Ascending aorta (tissue), 2 donors: Measurements from ENCODE around the gene TMEM109. TPM values are rescaled to one million over a fixed set of nuclear protein-coding genes. Genes with fewer than 3 reads are reported as not detected.

ENCODE experiments used
- DNase-seq, 2 donors: peaks; one replicate each; pipeline ENCODE4 v3.0.0-alpha.2; 2019; ENCODE audit warnings: low spot score in 2 of 2
- H3K27ac ChIP-seq, 2 donors: fragments of 200-600 bp; sonication (generic); one replicate each; pipeline ENCODE4 v1.5.1; 2016 to 2017; ENCODE audit warnings: mild to moderate bottlenecking in 1 of 2
- H3K27me3 ChIP-seq: fragments of 200-600 bp; sonication (generic); one replicate; pipeline ENCODE4 v1.5.1; 2017
- H3K36me3 ChIP-seq, 2 donors: fragments of 200-600 bp; sonication (generic); one replicate each; pipeline ENCODE4 v1.5.1; 2016
- H3K4me1 ChIP-seq, 2 donors: fragments of 200-600 bp; sonication (generic); one replicate each; pipeline ENCODE4 v1.5.1; 2016 to 2017; ENCODE audit warnings: mild to moderate bottlenecking in 1 of 2
- H3K4me3 ChIP-seq, 2 donors: fragments of 200-600 bp; sonication (generic); one replicate each; pipeline ENCODE4 v1.5.1; 2016 to 2017; ENCODE audit warnings: mild to moderate bottlenecking in 1 of 2
- H3K9me3 ChIP-seq, 2 donors: fragments of 200-600 bp; sonication (generic); one replicate each; pipeline ENCODE4 v1.5.1; 2016
- CTCF ChIP-seq, 3 experiments: fragments of 200-600 bp in 2 of 3; fragments of 450-650 bp in 1 of 3; sonication (generic) in 2 of 3; IDR thresholded peaks; one replicate each; pipeline ENCODE4 v1.5.1; 2016 to 2019; ENCODE audit warnings: antibody characterized with exemption in 3 of 3, mild to moderate bottlenecking in 1 of 3, moderate library complexity in 1 of 3
- intact Hi-C: fragments of 100-400 bp; cut with DNase I; formaldehyde crosslinking; loops from one replicate; pipeline ENCODE4 v1.15.1; 2023
- total RNA-seq: library from RNA; depleted of rRNA; stranded (reverse); fragments of >200 nt; gene quantifications from one replicate; pipeline ENCODE4 v1.1.0, GENCODE V29; 2016

TMEM109 gene
- total RNA-seq, 1 donor from 2014 or later: 238 TPM

- Histone ChIP-seq H3K27me3 (no peaks in the 10 kb centered on the region), H3K27ac (no peak overlapping the region), H3K36me3 (no peaks in the 10 kb centered on the region), H3K4me3 (no peak overlapping the region), H3K4me1 (no peaks in the 10 kb centered on the region), H3K9me3 (no peaks in the 10 kb centered on the region)
- intact Hi-C loops: no loop called here
- TF ChIP-seq CTCF (IDR thresholded peaks at IDR 0.05): no peak
- no peak for DNase-seq
Measured at GRCh38 chr11:60972182-60973030, 58.4 kb downstream of the TMEM109 start.

Other genes with a start within 250 kb of the TMEM109 start
- not detected for gene MS4A8, start 214.5 kb upstream of the TMEM109 start, total RNA-seq
- not detected for gene MS4A18, start 189.4 kb upstream of the TMEM109 start, total RNA-seq
- gene MS4A15, start 157.3 kb upstream of the TMEM109 start, total RNA-seq: not detected
- not detected for gene MS4A10, start 128.8 kb upstream of the TMEM109 start, total RNA-seq
- 16.0 TPM for gene CCDC86, start 72.0 kb upstream of the TMEM109 start, total RNA-seq
- gene PTGDR2, start 58.2 kb upstream of the TMEM109 start, total RNA-seq: not detected
- not detected for gene ZP1, start 46.6 kb upstream of the TMEM109 start, total RNA-seq
- 61.6 TPM for gene PRPF19, start 7.6 kb upstream of the TMEM109 start, total RNA-seq
- gene TMEM132A, start 10.3 kb downstream of the TMEM109 start, total RNA-seq: 18.9 TPM
- 27.1 TPM for gene SLC15A3, start 38.0 kb downstream of the TMEM109 start, total RNA-seq
- gene CD6, start 57.5 kb downstream of the TMEM109 start, total RNA-seq: not detected
- 1.3 TPM for gene CD5, start 188.3 kb downstream of the TMEM109 start, total RNA-seq
- 25.8 TPM for gene VPS37C, start 247.3 kb downstream of the TMEM109 start, total RNA-seq